ENCODE data around the gene SORBS2. TPM values are rescaled to one million over a fixed set of nuclear protein-coding genes. Genes with fewer than 3 reads are reported as not detected.

The SORBS2 gene
- total and polyA plus RNA-seq, 3 donors from 2014 or later = 20.2 to 47.7 (median 26.0) TPM

DNA sequence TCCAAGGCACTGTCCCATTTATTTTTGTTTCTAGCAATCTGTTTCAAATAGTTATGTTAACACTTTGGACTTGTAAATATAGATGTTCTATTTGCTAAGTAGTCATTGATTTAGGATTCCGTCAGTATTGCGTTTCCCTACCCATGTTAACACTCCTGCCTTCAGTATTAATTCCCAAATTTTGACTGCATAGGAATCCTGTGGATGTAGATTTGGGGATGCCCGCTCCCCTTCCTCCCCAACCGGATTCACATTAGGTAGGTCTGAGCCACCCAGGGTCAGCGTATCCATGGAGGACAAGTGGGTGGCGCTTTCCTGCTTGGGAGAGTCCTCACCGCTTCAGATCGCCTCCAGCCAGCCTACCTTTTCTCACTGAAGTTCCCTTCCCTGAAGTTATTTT is 1.1 kb upstream of the SORBS2 start:
- Histone ChIP-seq H3K36me3 (ENCODE audit: low read depth, missing control alignments) (no peaks in the 10 kb centered on the region), H3K4me1 (no peaks in the 10 kb centered on the region), H3K27me3 (no peaks in the 10 kb centered on the region), H3K27ac (no peak overlapping the region), H3K4me3 (no peak overlapping the region), H3K9me3 (no peaks in the 10 kb centered on the region)
- DNase-seq = no peak
- no peak for TF ChIP-seq POLR2A (IDR thresholded peaks at IDR 0.05)
- TF ChIP-seq CTCF (IDR thresholded peaks at IDR 0.05) = no peak
- intact Hi-C loops (cut with DNase I; ENCODE audit: low total_unique reads) = no loop called here
- WGBS, 2 donors = 92 to 95% methylated on average over 8 of the region's 8 CpGs

DNA sequence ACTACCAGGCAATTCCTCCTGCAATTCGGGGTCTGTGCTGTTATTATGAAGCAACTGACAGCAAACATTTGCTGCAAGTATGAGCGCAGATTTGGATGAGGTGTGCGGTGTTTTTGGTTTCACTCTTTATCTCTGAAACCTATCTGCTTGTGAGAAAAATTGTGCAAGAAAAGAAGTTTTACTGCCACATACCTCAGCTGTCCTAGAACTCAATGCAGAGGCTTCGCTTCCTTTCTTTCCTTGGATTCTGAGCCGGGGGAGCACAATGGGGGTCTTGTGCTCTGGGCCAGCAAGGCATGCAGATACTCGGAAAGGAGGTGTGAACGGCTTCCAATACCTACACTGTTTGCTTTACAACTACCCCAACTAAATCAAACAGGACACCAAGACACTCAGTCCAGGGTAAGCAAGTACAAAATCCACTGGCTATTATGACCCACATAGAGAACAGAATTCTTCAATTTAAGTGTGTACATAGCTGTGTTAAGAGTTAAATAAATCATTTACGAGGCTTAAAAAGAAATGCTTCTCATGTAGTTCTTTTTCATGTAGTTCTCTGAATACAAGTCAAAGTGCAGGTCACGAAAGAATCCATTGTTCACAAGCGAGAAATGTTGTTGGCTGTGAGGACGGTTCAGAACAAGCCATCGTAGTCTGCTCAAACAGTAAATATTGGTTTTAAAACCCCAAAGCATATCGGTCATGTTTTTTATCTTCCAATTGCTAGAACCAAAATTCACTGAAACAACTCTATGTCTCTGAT is 1.1 kb downstream of the SORBS2 start:
- WGBS, 2 donors = 35 to 59% methylated on average over 13 of the region's 13 CpGs
- Histone ChIP-seq H3K27me3 (no peaks in the 10 kb centered on the region), H3K9me3 (no peaks in the 10 kb centered on the region), H3K27ac (no peak overlapping the region), H3K4me1 (no peaks in the 10 kb centered on the region), H3K36me3 (ENCODE audit: low read depth, missing control alignments) (no peaks in the 10 kb centered on the region), H3K4me3 (no peak overlapping the region)
- intact Hi-C loops (cut with DNase I; ENCODE audit: low total_unique reads) = no loop called here
- DNase-seq = no peak
- TF ChIP-seq CTCF (IDR thresholded peaks at IDR 0.05) = no peak
- no peak for TF ChIP-seq POLR2A (IDR thresholded peaks at IDR 0.05)

GRCh38 chr4:185809533-185810071 is 2.4 kb downstream of the SORBS2 start:
- Histone ChIP-seq H3K4me3 (no peak overlapping the region), H3K27me3 (no peaks in the 10 kb centered on the region), H3K27ac (no peak overlapping the region), H3K36me3 (ENCODE audit: low read depth, missing control alignments) (no peaks in the 10 kb centered on the region), H3K9me3 (no peaks in the 10 kb centered on the region), H3K4me1 (no peaks in the 10 kb centered on the region)
- intact Hi-C loops (cut with DNase I; ENCODE audit: low total_unique reads) = no loop called here
- TF ChIP-seq CTCF (IDR thresholded peaks at IDR 0.05) (no peak), POLR2A (IDR thresholded peaks at IDR 0.05) (no peak)
- 72 to 85% methylated on average over 4 of the region's 4 CpGs for WGBS, 2 donors
- no peak for DNase-seq

- Histone ChIP-seq H3K4me1 (no peaks in the 10 kb centered on the region), H3K36me3 (ENCODE audit: low read depth, missing control alignments) (no peaks in the 10 kb centered on the region), H3K27ac (no peak overlapping the region), H3K9me3 (no peaks in the 10 kb centered on the region), H3K4me3 (no peak overlapping the region), H3K27me3 (no peaks in the 10 kb centered on the region)
- intact Hi-C loops (cut with DNase I; ENCODE audit: low total_unique reads) = no loop called here
- no peak for DNase-seq
- WGBS, 2 donors = 45 to 91% methylated on average over 1 of the region's 1 CpG
- no peak for TF ChIP-seq CTCF (IDR thresholded peaks at IDR 0.05)
- TF ChIP-seq POLR2A (IDR thresholded peaks at IDR 0.05) = no peak
Observed at GRCh38 chr4:185809121-185809520, 2.9 kb downstream of the SORBS2 start.

- H3K27me3 ChIP-seq = no peaks in the 10 kb centered on the region
- 61 to 83% methylated on average over 4 of the region's 4 CpGs for WGBS, 2 donors
- no peaks in the 10 kb centered on the region for H3K4me1 ChIP-seq
- H3K27ac ChIP-seq = no peak overlapping the region
- TF ChIP-seq POLR2A (IDR thresholded peaks at IDR 0.05) (no peak), CTCF (IDR thresholded peaks at IDR 0.05) (no peak)
- no peaks in the 10 kb centered on the region for H3K9me3 ChIP-seq
- H3K36me3 ChIP-seq (ENCODE audit: low read depth, missing control alignments) = no peaks in the 10 kb centered on the region
- no peak for DNase-seq
- intact Hi-C loops (cut with DNase I; ENCODE audit: low total_unique reads) = no loop called here
- H3K4me3 ChIP-seq = no peak overlapping the region
Observed at GRCh38 chr4:185805979-185806378, 6.0 kb downstream of the SORBS2 start.

Data from testis (tissue), 3 donors.